ENCODE results near the gene CXCL8.

- TF ChIP-seq GATA2 (IDR thresholded peaks at IDR 0.05; ENCODE audit: low read depth, low read length) (no peak), GATA3 (IDR thresholded peaks at IDR 0.05; ENCODE audit: low read depth, low read length) (no peak)
Observed at GRCh38 chr4:73763877-73764276, 23.5 kb downstream of the CXCL8 start.
